ENCODE results near the gene TNS1.

The TNS1 gene

DNA sequence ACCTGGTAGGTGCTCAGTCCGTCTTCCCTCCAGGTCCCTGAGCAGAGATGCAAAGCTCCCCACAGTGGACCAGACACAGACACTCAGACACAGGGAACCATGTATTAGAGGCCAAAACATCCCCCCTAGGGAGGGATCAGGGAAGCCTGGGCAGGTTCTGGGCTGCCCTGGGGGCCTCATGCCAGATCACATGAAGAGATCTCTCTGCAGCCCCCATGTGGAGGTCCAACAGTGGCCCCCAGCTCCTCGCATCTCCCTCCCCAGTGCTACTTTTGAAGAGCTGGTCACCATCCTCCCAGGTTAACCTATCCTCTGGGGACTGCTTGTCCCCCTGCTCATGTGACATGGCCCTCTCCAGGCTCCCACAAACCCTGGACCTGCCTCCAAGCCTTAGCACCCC lies 10.5 kb upstream of the TNS1 start:
- no peak for TF ChIP-seq CTCF (IDR thresholded peaks at IDR 0.05; ENCODE audit: low read depth, low read length)

DNA sequence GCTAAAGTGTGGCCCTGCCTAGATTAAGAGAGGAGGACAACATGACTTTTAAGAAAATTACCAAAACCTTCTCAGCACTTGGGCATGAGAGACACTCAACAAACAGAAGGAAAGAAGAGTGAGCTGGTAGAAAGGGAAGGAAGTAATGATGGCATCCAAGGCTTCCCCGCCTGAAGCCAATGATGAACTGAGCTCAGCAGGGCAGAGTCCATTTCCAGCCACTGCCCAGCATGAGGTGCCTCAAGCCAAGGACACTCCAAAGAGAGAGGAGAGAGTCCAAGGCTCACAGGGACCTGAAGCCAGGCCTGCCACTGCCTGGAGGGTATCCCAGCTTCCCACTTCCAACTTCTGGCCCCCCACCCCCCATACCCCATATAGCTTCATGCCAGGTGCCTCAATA lies 9.5 kb upstream of the TNS1 start:
- peaks cover 5% of the 10 kb centered on the region; the same call in 1 of the 2 replicates for H3K36me3 ChIP-seq
- DNase-seq = no peak
- H3K4me1 ChIP-seq = peaks cover 61% of the 10 kb centered on the region
- H3K27me3 ChIP-seq = no peaks in the 10 kb centered on the region
- no peak overlapping the region for H3K4me3 ChIP-seq (ENCODE audit: low read depth, low read length)
- H3K9me3 ChIP-seq = no peaks in the 10 kb centered on the region
- no peak for TF ChIP-seq CTCF (IDR thresholded peaks at IDR 0.05; ENCODE audit: low read depth, low read length)

More for the DNA sequence above, 10.5 kb upstream of the TNS1 start:
- Histone ChIP-seq H3K36me3 (no peaks in the 10 kb centered on the region), H3K4me3 (ENCODE audit: low read depth, low read length) (no peak overlapping the region), H3K27me3 (no peaks in the 10 kb centered on the region), H3K9me3 (no peaks in the 10 kb centered on the region), H3K4me1 (peaks cover 61% of the 10 kb centered on the region)
- no peak for DNase-seq

DNA sequence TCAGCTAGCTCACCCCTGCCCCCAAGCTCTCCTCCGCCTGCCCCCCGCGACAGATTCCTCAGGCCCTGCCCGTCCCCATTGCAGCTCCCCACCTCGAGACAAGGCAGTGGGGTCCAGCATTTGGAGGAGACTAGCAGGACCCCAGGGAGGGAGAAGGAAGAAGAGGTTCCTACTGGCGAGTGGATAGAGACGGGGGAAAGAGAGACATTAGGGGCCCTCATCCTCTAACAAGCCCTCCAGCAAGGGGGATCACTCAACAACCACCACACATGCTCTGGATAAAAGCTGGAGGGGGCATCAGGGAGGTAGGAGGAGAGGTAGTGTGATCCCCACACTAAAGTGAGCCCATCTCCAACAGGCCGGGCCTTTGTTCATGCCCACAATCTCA lies 8.9 kb upstream of the TNS1 start:
- no peak for TF ChIP-seq CTCF (IDR thresholded peaks at IDR 0.05; ENCODE audit: low read depth, low read length)
- H3K9me3 ChIP-seq = no peaks in the 10 kb centered on the region
- peaks cover 60% of the 10 kb centered on the region for H3K4me1 ChIP-seq
- no peak for DNase-seq
- H3K27me3 ChIP-seq = no peaks in the 10 kb centered on the region
- H3K4me3 ChIP-seq (ENCODE audit: low read depth, low read length) = no peak overlapping the region
- H3K36me3 ChIP-seq = peaks cover 8% of the 10 kb centered on the region; the same call in 1 of the 2 replicates

DNA sequence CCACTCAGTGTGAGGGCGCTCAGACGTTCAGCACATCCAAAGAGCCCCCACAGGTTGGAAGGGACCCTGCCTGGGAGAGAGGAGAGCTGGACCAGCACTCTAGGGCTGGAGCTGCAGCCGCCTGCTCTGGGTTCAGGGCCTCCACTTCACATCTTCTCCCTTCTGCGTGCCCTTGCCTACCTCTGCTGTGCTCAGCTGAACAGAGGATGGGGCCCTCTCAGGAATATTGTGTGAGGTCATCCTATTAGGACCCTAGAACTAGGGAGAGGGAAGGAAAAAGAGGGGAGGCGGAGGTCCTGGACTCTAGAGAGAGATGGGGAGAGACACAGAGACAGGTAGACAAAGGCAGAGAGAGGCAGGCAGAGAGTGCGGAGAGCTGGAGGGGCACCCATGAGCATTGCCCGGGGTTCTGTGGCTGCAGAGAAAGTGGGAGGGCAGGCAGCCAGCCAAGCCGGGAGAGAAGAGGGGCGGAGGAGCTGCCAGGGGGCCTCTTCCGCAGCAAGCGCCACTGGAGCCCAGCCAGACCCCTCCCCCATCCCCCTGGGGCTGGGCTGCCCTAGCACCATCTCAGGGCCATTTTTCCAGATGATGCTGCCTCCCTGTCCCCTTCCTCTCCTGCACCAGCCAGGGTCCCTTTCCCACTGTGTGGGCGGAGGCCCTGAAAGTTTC lies 8.3 kb upstream of the TNS1 start:
- Histone ChIP-seq H3K4me3 (ENCODE audit: low read depth, low read length) (peak overlapping the region; percentile 77), H3K36me3 (peaks cover 12% of the 10 kb centered on the region), H3K27me3 (no peaks in the 10 kb centered on the region), H3K9me3 (no peaks in the 10 kb centered on the region), H3K4me1 (peaks cover 58% of the 10 kb centered on the region)
- DNase-seq = peak; percentile 93
- TF ChIP-seq CTCF (IDR thresholded peaks at IDR 0.05; ENCODE audit: low read depth, low read length) = no peak

DNA sequence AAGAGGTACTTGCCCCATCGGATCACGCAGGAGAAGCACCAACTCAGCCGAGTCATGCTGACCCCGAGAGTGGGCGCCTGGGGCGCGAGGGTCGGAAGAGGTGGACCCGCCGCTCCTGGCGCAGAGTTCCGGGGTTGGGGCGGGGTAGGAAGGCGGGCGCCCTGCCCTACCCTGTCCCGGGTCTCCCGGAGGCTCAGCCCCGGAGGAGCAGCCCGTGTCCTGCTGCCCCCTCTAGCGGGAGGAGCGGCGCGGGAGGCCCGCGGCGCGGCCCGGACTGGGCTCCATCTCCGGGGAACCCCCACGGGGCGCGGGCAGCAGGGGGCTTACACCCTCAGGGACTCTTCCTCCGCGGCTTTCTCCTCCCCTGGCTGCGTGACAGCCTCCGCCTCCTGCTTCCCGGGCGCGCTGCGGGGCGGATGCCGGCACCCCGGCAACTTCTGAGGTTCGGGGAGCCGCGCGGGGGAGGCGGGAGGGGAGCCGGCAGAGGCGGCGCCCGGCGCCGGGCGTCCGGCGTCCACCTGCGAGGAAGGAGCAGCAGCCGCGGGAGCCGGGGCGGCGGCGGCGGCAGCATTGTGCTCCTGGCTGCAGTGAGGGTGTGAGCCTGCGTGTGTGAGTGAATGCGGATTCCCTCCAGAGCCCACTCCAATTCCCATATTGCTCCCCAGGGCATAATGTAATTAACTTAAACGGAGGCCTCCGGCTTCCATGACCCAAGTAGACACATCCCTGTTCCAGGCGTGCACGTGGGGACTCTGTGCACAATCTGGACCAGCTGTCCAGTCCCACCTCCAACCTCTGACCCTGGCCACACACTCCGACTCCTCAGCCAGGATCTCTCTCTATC lies 7.6 kb upstream of the TNS1 start:
- Histone ChIP-seq H3K27me3 (no peaks in the 10 kb centered on the region), H3K4me3 (ENCODE audit: low read depth, low read length) (peak overlapping the region; percentile 77), H3K9me3 (no peaks in the 10 kb centered on the region), H3K4me1 (peaks cover 65% of the 10 kb centered on the region), H3K36me3 (peaks cover 19% of the 10 kb centered on the region)
- peak; percentile 81 for DNase-seq
- TF ChIP-seq CTCF (IDR thresholded peaks at IDR 0.05; ENCODE audit: low read depth, low read length) = peak; percentile 48

DNA sequence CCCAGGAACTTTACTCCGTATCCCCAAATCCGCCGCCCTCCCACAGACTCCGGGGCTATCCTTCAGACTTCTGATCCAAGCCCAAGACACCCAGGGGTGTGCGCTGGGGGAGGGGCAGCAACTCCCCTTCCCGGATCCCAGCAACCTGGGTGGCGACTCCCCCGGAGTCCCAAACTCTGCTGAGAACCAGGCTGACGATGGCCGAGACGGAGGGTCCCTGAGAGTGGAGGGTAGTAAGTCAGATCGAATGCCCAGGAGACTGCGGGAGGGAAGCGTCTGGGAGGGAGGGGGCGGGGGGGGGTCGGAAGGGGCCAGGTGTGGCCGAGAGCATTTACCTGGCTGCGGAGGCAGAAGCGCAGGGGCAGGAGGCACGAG lies 7.0 kb upstream of the TNS1 start:
- no peak for DNase-seq
- TF ChIP-seq CTCF (IDR thresholded peaks at IDR 0.05; ENCODE audit: low read depth, low read length) = no peak
- Histone ChIP-seq H3K4me3 (ENCODE audit: low read depth, low read length) (peak overlapping the region; percentile 77), H3K36me3 (peaks cover 20% of the 10 kb centered on the region), H3K4me1 (peaks cover 65% of the 10 kb centered on the region), H3K27me3 (no peaks in the 10 kb centered on the region), H3K9me3 (no peaks in the 10 kb centered on the region)

Measured in BE2C (cell line).